Suppressor macrophage treated with lipopolysaccharide for 4 hours (primary cell): ENCODE measurements around the gene RBMS1.

ENCODE experiments used
- DNase-seq: peaks from one replicate; pipeline ENCODE4 v3.0.0-alpha.2; 2020

The RBMS1 gene

DNA sequence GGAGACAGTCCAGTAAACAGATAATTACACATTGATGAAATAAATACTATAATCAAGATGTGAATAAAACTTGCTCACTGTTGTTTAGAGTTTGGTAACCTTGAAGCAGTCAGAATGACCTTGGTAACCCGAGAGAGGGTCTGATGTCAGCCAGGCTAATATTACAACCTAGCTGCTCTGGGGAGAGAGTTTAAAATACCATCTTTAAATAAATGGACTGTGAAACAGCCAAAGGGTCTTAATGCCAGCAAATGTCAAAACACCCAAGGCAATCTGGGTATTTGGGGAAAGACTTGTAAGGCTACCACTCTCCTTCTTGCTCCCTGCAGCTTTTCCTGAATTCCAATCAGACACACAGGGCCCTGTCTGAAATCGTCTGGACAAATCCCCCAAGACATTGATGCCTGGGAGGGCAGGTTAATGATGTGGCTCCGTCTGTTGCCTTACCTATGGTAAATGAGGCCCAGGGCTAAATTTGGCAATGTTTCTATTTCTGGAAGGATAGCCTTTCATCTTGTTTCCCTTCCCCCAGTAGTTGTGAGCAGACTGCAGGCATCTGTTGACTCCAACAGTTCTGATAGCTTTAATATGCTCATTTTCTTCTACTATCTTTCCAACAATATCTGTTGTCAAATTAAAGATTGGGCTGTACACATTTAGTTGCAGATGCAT lies 250.6 kb downstream of the RBMS1 start:
- DNase-seq: no peak

DNA sequence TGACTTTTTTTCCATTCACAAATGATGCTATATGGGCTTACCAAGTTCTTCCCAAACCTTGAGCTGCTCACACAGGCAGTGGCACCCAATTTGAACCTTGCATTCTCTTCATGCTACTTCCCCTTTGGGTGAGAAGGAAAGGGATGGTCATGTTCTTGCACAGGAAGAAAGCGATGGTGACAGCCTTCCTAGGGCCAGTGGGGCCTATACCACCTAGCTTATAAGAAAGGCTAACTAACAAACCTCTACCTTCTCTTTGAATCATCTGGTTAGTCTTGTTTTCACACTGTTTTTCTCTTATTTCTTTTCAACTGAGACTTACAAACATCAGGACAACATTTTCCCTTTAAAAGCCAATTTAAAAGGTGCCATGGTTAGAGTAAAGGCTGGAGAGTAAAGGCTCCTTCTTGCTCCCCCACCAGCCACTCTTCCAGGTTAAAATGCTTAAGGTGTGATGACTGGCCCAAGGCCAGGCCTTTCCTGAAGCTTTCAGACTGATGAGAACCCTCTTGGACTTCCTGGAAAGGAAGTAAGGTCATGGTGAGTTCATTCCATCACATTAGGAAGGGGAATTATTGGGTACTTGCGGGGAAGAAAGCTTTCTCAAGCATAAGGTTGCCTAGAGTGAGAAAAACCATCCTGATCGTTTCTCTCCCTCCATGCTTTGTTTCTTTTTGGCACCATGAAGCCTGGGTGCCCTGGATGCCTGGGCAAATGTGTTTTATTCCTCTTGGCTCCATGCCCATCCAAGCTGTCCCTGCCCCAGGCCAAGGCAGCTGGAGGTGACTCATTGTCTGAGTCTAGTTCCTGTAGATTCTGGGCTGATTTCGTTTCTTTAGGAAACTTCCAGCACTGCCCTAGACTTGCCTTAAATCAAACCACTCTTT lies 252.1 kb downstream of the RBMS1 start:
- peak; percentile 83 for DNase-seq

DNA sequence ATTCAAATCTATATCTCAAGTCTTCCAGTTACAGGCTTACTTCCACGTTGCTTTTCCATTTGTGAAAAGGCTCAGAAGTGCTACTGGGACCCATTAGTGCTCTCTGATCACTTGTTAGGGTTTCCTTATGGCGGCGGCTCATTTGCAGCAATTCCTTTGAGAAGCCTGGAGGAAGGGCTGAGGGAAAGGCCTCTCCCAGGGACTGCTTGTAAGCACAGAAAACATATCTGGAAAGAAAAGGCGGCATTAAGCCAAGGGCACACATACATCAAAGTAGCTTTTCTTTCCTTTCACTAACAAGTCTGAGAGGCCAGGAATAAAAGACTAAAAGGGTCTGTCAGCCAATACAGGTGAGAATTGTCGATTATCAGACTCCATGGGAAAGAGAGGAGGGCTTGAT lies 254.2 kb downstream of the RBMS1 start:
- DNase-seq: no peak

- DNase-seq: no peak
These were observed 255.2 kb downstream of the RBMS1 start for GRCh38 chr2:160238392-160238791.

DNA sequence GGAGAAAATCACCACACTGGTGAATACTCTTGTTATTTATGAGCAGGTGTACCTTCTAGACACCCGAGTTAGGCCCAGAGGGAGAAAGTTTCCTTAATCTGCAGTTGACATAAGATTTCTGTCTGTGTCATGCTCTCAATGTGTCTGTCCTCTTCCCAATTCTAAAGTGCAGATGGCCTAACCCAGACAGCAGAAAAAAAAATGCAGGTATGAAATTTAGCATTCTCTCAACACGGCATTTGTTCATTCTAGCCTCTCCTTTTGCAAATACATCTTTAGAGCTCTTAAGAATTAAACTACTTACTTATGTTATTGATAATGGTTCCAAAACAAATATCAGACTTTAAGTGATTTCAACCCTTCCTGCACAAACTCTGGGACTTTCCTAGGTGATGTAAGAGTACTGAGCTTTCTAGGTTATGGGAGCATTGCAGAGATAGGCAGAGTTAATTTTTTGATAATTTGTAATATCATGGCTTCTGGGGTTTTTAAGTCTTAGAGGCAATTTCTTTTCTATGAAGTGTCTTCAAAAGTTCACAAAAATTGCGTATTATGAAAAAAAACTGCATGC lies 260.6 kb downstream of the RBMS1 start:
- no peak for DNase-seq

DNA sequence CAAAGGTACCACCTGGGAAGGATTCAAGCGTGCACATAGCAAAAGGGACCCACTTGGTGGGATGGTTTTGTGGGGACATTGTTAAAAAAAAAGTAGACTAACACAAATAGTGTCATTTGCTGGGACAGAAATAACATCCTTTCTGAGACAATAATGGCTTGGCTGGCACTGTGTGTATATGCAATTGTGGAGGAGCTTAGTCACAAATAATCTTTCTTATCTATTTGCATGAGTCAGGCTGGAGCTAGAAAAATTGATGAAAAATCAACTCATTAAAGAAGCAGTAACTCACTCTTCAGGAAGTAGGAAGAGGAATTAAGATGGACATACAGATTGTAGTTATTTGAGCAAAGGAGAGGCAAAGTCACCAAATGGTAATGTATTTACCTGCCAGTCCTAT lies 264.0 kb downstream of the RBMS1 start:
- DNase-seq: no peak

DNA sequence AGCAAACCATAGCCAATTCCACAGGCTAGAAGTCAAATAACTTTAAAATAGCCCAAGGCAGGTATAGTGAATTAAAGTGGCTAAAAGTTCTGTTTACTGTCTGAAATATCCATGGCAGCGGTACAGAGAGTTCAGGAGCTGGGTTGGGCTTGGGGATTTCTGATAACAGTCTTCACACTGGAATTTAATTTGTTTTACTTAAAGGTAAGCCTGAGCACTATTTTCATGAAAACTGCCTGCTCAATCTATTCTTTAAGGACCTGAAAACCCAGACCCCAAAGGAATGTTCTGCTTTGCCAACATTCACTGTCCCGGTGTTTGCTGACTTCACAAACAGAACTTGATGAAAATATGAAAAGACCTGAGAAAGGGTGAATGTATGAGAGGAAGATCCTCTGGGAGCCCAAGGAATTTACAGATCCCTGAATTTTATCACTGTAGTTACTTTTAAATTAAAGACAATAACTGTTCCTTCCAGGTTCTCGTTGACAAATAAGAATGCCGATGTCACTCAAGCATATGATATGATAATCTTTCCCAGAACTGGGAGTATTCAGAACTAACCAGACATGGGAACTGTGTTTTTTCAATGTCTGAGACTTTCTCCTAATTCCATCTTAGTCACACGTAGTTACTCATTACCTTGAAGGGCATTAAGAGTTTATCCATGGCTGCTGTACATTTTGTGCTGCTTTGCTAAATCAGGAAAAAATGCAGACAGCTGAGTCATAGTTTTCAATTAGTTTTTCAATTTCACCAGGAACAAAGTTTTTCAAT lies 265.3 kb downstream of the RBMS1 start:
- peak; percentile 52 for DNase-seq

DNA sequence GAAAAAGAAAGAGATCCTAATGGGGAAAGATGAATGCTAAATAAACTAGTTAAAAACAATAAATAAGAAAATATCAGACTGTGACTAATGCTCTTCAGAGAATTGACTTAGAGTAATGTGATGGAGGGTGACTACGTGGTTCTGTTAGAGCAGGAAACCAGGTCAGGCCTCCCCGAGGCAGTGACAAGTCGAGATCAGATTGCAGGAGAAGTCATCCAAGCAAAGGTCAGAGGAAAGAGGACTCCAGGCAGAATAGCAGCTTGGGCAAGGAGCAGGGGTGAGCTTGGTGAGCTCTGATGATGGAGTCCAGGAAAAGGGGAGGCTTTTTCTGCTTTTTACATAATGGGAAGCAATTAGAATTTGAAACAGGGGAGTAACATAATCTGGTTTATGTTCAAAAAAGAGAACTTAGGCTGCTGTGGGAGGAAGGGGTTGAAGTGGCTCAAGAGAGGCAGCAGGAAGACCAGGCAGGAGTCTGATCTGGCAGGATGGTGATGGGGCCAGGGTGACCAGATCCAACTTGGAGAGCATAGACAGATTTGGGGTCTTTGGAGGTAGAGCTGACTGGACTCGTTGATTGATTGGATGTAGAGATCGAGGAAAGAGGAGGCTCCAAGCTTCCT lies 266.2 kb downstream of the RBMS1 start:
- DNase-seq: peak; percentile 64

GRCh38 chr2:160226367-160226766 lies 267.2 kb downstream of the RBMS1 start:
- DNase-seq: no peak

GRCh38 chr2:160225722-160226121 lies 267.9 kb downstream of the RBMS1 start:
- no peak for DNase-seq

DNA sequence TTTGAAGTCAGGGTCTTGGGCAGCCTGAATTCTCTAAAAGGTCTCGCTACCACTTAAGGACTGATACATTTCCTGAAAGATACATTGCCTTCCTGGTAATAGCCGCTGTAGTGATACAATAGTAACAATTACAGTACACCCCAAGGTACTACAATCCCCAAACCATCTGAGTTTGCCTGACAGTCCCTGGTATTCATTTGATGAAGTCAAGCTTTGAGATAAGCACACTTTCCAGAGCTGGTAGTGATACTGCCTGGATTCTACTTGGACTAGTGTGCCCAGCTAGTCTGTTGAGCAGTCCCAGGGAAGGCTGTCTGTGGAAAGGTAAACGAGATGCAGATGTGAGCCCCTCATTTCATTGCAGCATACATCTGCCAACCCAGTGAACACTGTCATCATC lies 269.1 kb downstream of the RBMS1 start:
- DNase-seq: no peak

- peak; percentile 87 for DNase-seq
These were observed 269.5 kb downstream of the RBMS1 start for GRCh38 chr2:160224060-160224459.

DNA sequence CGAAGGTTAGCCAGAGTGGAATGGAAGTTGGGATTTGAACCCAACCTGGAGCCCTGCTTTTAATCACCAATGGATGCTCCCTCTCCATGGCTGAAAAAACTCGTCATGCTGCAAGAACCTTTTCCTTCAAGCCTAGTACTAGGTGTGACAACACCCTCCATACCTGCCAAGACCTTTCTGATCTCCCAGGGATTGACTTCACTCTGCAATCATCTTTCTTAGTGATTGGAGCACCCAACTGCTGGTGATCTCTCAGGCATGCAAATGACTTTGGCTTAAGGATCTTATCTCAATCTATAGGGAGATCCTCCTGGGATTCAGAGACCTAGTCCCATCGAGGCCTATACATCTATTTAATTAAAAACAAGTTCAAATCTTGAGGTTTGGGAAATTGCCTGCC lies 270.0 kb downstream of the RBMS1 start:
- DNase-seq: no peak

DNA sequence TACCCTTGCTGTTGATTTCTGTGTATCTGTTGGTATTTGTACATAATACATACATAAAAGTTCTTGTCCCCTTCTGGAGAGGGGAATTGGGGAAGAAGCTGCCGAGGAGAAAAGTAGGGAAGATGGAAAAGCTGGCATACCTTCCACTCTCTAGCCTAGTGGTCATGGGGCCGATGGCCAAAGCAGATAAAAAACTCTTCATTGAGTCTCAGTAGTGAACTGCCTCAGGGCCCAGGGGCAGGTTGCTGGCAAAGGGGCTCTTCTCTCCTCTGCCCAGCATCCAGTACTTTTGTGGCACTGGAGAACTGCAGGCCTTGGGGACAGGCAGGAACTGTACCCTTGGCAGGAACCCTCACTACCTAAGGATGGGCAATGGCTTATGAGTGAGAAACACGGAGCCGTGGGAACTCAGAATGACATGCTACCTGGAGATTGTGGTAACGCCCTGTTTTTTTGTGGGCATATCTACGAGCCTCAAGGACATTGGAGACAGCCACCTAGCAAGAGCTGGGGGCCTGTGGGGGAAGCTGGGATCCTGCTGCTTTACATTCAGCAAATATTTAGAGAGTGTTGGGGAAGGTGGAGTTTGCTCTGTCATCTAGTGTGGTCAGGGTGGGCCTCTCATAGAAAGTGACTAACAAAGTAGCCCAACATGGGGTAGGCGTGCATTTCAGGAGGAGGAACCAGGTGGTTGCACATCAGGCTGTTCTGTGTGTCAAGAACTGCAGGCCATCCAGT lies 270.9 kb downstream of the RBMS1 start:
- DNase-seq: no peak
